Measurements from ENCODE around the gene FGD2.

GRCh38 chr6:37053683-37054082 is 48.2 kb downstream of the FGD2 start:
- TF ChIP-seq CTCF (IDR thresholded peaks at IDR 0.05) (no peak), EZH2 (IDR thresholded peaks at IDR 0.05; ENCODE audit: borderline replicate concordance, insufficient read depth, low read depth, low read length, poor library complexity, severe bottlenecking) (no peak)
